ENCODE results near the gene EFEMP2.
"Not testable (repeated sequence)": the region's sequence is repeated elsewhere in the genome, so short reads cannot be mapped to it uniquely, and the experiment has no call there.

EFEMP2 gene

GRCh38 chr11:65900125-65900898 is 27.7 kb upstream of the EFEMP2 start, which contains the start of gene FOSL1:
FOSL1 (minus strand) TSS chr11:65900388; CDS start chr11:65900339, 49 bp downstream.
- peak; percentile 89 to 95 for DNase-seq

- peak; percentile 65 to 80 for DNase-seq
These were observed 26.9 kb upstream of the EFEMP2 start for GRCh38 chr11:65899356-65900124.

- DNase-seq = no peak
These were observed 26.2 kb upstream of the EFEMP2 start for GRCh38 chr11:65898656-65899355.

GRCh38 chr11:65897020-65897471 is 24.4 kb upstream of the EFEMP2 start:
- no peak for DNase-seq

GRCh38 chr11:65896034-65896999 is 23.7 kb upstream of the EFEMP2 start:
- DNase-seq = no peak

- DNase-seq = no peak
These were observed 22.9 kb upstream of the EFEMP2 start for GRCh38 chr11:65895482-65895981.

- peak in 1 of 2 donors; percentile 45 for DNase-seq
These were observed 21.5 kb upstream of the EFEMP2 start for GRCh38 chr11:65894034-65894591.

- DNase-seq = no peak
These were observed 20.2 kb upstream of the EFEMP2 start for GRCh38 chr11:65892661-65893317.

GRCh38 chr11:65892137-65892540 is 19.5 kb upstream of the EFEMP2 start:
- not testable (repeated sequence) for DNase-seq

GRCh38 chr11:65891219-65892136 is 18.9 kb upstream of the EFEMP2 start:
- DNase-seq = peak in 1 of 2 donors; percentile 22

GRCh38 chr11:65890324-65891218 is 18.0 kb upstream of the EFEMP2 start, which contains the start of gene CCDC85B:
CCDC85B (plus strand) TSS chr11:65890673; CDS start chr11:65890784, 111 bp downstream.
- DNase-seq = peak; percentile 95 to 98

- peak; percentile 94 to 97 for DNase-seq
These were observed 15.7 kb upstream of the EFEMP2 start, which contains the start of gene FIBP for GRCh38 chr11:65888163-65888814. FIBP (minus strand) TSS chr11:65888471; CDS start chr11:65888418, 53 bp downstream.

- no peak for DNase-seq
These were observed 15.1 kb upstream of the EFEMP2 start for GRCh38 chr11:65887723-65888162.

- DNase-seq = no peak
These were observed 14.5 kb upstream of the EFEMP2 start for GRCh38 chr11:65886826-65887722.

- DNase-seq = no peak
These were observed 13.4 kb upstream of the EFEMP2 start for GRCh38 chr11:65885808-65886536.

GRCh38 chr11:65885231-65885630 is 12.6 kb upstream of the EFEMP2 start:
- DNase-seq = no peak

Data from inflammatory macrophage treated with lipopolysaccharide for 1 hour (primary cell).